Measurements from ENCODE around the gene MYOZ3. TPM values are rescaled to one million over a fixed set of nuclear protein-coding genes. Genes with fewer than 3 reads are reported as not detected.

The MYOZ3 gene
- total and polyA plus RNA-seq, 7 donors = 0.16 to 0.92 (median 0.55) TPM; not detected in 2

DNA sequence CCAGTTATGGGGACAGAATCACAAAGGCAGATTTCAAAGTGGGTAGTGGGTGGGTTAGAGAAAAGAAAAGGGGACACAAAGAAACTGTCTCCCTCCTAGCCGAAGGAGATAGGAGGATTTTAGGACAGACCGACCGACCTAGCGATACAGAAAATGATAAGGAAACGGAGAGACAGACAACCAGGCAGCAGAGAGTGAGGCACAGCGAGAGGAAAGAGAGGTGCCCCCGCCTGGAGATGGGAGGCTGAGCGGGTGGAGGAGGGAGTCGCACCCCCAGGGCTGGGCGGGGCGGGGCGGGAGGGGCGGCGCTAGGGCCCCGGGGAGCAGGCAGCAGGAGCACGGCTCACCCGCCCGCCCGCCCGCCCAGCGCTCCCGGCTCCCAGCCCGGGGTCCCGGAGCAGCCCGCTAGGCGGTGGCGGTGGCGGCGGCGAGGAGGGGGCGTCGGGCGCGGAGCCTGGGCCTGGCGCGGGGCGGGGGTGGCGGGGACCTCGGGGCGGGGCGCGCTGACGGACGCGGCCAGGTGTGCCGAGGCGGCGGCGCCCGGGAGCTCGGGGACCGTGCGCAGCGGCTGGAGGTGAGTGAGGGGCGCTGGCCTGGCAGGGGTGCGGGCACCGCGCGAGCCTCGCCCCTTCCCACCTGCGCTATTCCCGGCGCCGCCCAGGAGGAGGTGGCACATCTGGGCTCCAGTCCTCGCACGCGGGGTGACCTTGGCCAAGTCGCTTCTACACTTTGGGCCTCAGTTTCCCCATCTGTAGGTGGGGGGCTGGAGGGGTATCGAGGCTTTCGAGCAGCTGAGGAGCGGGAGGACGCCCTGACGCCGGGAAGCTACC lies 36.5 kb upstream of the MYOZ3 start:
- TF ChIP-seq POLR2AphosphoS5 (IDR thresholded peaks at IDR 0.05) = peak in 1 of 4 donors; percentile 10
- no peak for TF ChIP-seq POLR2A (IDR thresholded peaks at IDR 0.05)
- TF ChIP-seq EP300 (IDR thresholded peaks at IDR 0.05) = no peak
- no peak for TF ChIP-seq CTCF (IDR thresholded peaks at IDR 0.05)
- DNase-seq = no peak
- peak overlapping the region; percentile 84 to 91 (median 88) for H3K27ac ChIP-seq
- no peaks in the 10 kb centered on the region for H3K36me3 ChIP-seq
- intact Hi-C loops (cut with DNase I) = loop anchor here (2.0 kb wide), 1 partner anchor 16 kb away; the partner anchor contains the start of gene SYNPO
- 1 to 3% methylated on average over 74 of the region's 74 CpGs for WGBS, 2 donors
- no peaks in the 10 kb centered on the region for H3K9me3 ChIP-seq
- no peaks in the 10 kb centered on the region for H3K27me3 ChIP-seq
- H3K4me3 ChIP-seq = peak overlapping the region; percentile 56 to 87 (median 74)
- H3K4me1 ChIP-seq = peaks cover 0 to 57% (median 37%) of the 10 kb centered on the region in 4 donors

DNA sequence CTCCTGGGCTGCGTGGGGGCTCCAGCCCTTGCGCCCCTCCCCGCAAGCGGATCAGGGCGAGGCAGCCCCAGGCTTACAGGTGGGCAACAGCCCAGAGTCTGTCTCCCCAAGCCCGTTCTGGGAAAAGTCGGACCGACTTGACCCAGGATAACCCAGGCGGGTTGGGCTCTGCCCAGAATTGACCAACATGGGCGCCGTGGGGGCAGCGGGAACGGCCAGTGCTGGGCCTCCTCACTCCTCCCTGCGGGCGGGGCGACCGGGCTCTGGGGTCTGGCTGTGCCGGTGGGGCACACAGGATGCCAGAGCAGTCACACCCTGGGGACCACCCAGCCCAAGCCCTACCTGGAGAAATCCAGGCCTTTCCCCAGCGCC lies 35.9 kb upstream of the MYOZ3 start:
- Histone ChIP-seq H3K4me3 (peak overlapping the region; percentile 56 to 87 (median 74)), H3K4me1 (peaks cover 0 to 59% (median 37%) of the 10 kb centered on the region in 4 donors), H3K27me3 (no peaks in the 10 kb centered on the region), H3K36me3 (no peaks in the 10 kb centered on the region), H3K27ac (peak overlapping the region; percentile 84 to 91 (median 88)), H3K9me3 (no peaks in the 10 kb centered on the region)
- TF ChIP-seq POLR2AphosphoS5 (IDR thresholded peaks at IDR 0.05) (no peak), CTCF (IDR thresholded peaks at IDR 0.05) (no peak), EP300 (IDR thresholded peaks at IDR 0.05) (no peak), POLR2A (IDR thresholded peaks at IDR 0.05) (no peak)
- WGBS, 2 donors = 9 to 26% methylated on average over 19 of the region's 19 CpGs
- intact Hi-C loops (cut with DNase I) = loop anchor here (2.0 kb wide), 1 partner anchor 16 kb away; the partner anchor contains the start of gene SYNPO
- no peak for DNase-seq

- intact Hi-C loops (cut with DNase I) = loop anchor here (2.0 kb wide), 1 partner anchor 15 kb away; the partner anchor contains the start of gene SYNPO
These were observed 35.0 kb upstream of the MYOZ3 start for GRCh38 chr5:150625831-150626746.

More at GRCh38 chr5:150625831-150626746, 35.0 kb upstream of the MYOZ3 start:
- Histone ChIP-seq H3K36me3 (no peaks in the 10 kb centered on the region), H3K9me3 (no peaks in the 10 kb centered on the region), H3K4me3 (peak overlapping the region; percentile 56 to 87 (median 74)), H3K27me3 (no peaks in the 10 kb centered on the region), H3K4me1 (peaks cover 0 to 69% (median 42%) of the 10 kb centered on the region in 4 donors), H3K27ac (peak overlapping the region; percentile 84 to 91 (median 88))
- WGBS, 2 donors = 65 to 76% methylated on average over 10 of the region's 10 CpGs
- no peak for DNase-seq
- no peak for TF ChIP-seq POLR2AphosphoS5 (IDR thresholded peaks at IDR 0.05)
- TF ChIP-seq EP300 (IDR thresholded peaks at IDR 0.05) = no peak
- no peak for TF ChIP-seq CTCF (IDR thresholded peaks at IDR 0.05)
- TF ChIP-seq POLR2A (IDR thresholded peaks at IDR 0.05) = no peak

Measured in sigmoid colon (tissue), 7 donors.